HCT116 (cell line): Measurements from ENCODE around the gene ATRN. TPM values are rescaled to one million over a fixed set of nuclear protein-coding genes. Genes with fewer than 3 reads are reported as not detected.
A peak's percentile ranks its signal among the peaks of the same experiment; 100 is the strongest.

Experiments used
- ATAC-seq: fragments of 200-7000 bp; cut with Tn5 transposase; 2 replicates; pipeline ENCODE4 v1.9.1; 2020; ENCODE audit warnings: mild to moderate bottlenecking, moderate library complexity
- BruUV-seq: library from RNA; stranded (reverse); fragments of 400-500 nt; replicated peaks from 2 replicates; lab custom pipeline; 2021; lab: Mats Ljungman, UMichigan
- CTCF ChIA-PET: fragments of 300-600 bp; sonication (Branson Sonifier 250); formaldehyde crosslinking; loops from one replicate; lab custom pipeline; 2021; ENCODE audit warnings: antibody characterized with exemption; lab: Charles Lee
- POLR2A ChIA-PET: fragments of 300-600, 350-600 bp; sonication (Branson Sonifier 250); formaldehyde crosslinking; loops from one replicate; lab custom pipeline; 2021; ENCODE audit warnings: antibody characterized with exemption; lab: Charles Lee
- RAD21 ChIA-PET, 2 experiments: fragments of 300-600 bp; sonication (Branson Sonifier 250); formaldehyde crosslinking; loops; one replicate each; lab custom pipeline; 2023; ENCODE audit warnings: low total read pairs in 2 of 2; ENCODE audit not compliant: uncharacterized antibody in 2 of 2, unreplicated experiment in 2 of 2, low non-redundant PET in 1 of 2; lab: Charles Lee
- DNase-seq: peaks from one replicate; pipeline ENCODE4 v3.0.0-alpha.2; 2010; ENCODE audit warnings: low read depth, low spot score
- H2AFZ ChIP-seq: fragments of 200-600 bp; shearing (Covaris generic), sonication (generic); 2 replicates; pipeline ENCODE4 v1.6.1; 2017; ENCODE audit warnings: low read depth, mixed run types, mixed read lengths, antibody characterized with exemption, low read length; ENCODE audit not compliant: poor library complexity, severe bottlenecking
- H3K27ac ChIP-seq: 2 replicates; pipeline ENCODE4 v1.5.1; 2012; ENCODE audit warnings: low read depth, low read length
- H3K27me3 ChIP-seq: fragments of 200-600 bp; sonication (generic); 2 replicates; pipeline ENCODE4 v1.6.1; 2016; ENCODE audit warnings: mixed run types, low read length, mixed read lengths; ENCODE audit not compliant: insufficient read depth
- H3K36me3 ChIP-seq, 2 experiments: fragments of 200-500 bp in 1 of 2; fragments of 200-600 bp in 1 of 2; sonication (Bioruptor generic) in 1 of 2; sonication (generic) in 1 of 2; 2 replicates each; pipeline versions ENCODE4 v1.5.1 to v1.6.1; 2014 to 2016; ENCODE audit warnings: low read length in 2 of 2, inconsistent platforms in 1 of 2, mixed read lengths in 1 of 2, mixed run types in 1 of 2; ENCODE audit not compliant: insufficient read depth in 2 of 2, control insufficient read depth in 1 of 2
- H3K4me1 ChIP-seq, 2 experiments: fragments of 200-600 bp in 1 of 2; sonication (generic) in 1 of 2; 2 replicates each; pipeline versions ENCODE4 v1.5.1 to v1.6.1; 2012 to 2017; ENCODE audit warnings: low read length in 2 of 2, inconsistent platforms in 1 of 2, mild to moderate bottlenecking in 1 of 2, mixed read lengths in 1 of 2, mixed run types in 1 of 2, moderate library complexity in 1 of 2; ENCODE audit not compliant: insufficient read depth in 2 of 2, control insufficient read depth in 1 of 2
- H3K4me2 ChIP-seq: fragments of 200-600 bp; sonication (generic); 2 replicates; pipeline ENCODE4 v1.6.1; 2017; ENCODE audit warnings: mixed run types, low read length, mixed read lengths
- H3K4me3 ChIP-seq, 2 experiments: fragments of 200-600 bp in 1 of 2; sonication (generic) in 1 of 2; replicated peaks in 1 of 2; 2 replicates each; pipeline ENCODE4 v1.5.1; 2011 to 2016; ENCODE audit warnings: low read length in 2 of 2, control low read depth in 1 of 2, low read depth in 1 of 2, mild to moderate bottlenecking in 1 of 2, mixed read lengths in 1 of 2, mixed run types in 1 of 2
- H3K79me2 ChIP-seq: fragments of 200-600 bp; sonication (generic); 2 replicates; pipeline ENCODE4 v1.6.1; 2017; ENCODE audit warnings: mild to moderate bottlenecking, mixed run types, low read length, moderate library complexity, mixed read lengths; ENCODE audit not compliant: insufficient read depth
- H3K9ac ChIP-seq: fragments of 200-600 bp; sonication (generic); 2 replicates; pipeline ENCODE4 v1.6.1; 2016; ENCODE audit warnings: low read length, mixed read lengths
- H3K9me2 ChIP-seq: fragments of 200-600 bp; sonication (generic), shearing (Covaris generic); 2 replicates; pipeline ENCODE4 v1.6.1; 2017; ENCODE audit warnings: mixed run types, mild to moderate bottlenecking, moderate library complexity; ENCODE audit not compliant: insufficient read depth
- H3K9me3 ChIP-seq, 2 experiments: fragments of 200-500 bp in 1 of 2; fragments of 200-600 bp in 1 of 2; sonication (Bioruptor generic) in 1 of 2; sonication (generic) in 1 of 2; 2 replicates each; pipeline ENCODE4 v1.6.1; 2014 to 2017; ENCODE audit warnings: low read length in 2 of 2, mixed read lengths in 2 of 2, inconsistent platforms in 1 of 2, low read depth in 1 of 2, mild to moderate bottlenecking in 1 of 2, mixed run types in 1 of 2, moderate library complexity in 1 of 2; ENCODE audit not compliant: control insufficient read depth in 1 of 2, insufficient read depth in 1 of 2
- H4K20me1 ChIP-seq: fragments of 200-600 bp; sonication (generic), shearing (Covaris generic); 2 replicates; pipeline ENCODE4 v1.6.1; 2017; ENCODE audit warnings: mixed run types, mild to moderate bottlenecking, moderate library complexity; ENCODE audit not compliant: insufficient read depth
- CTCF ChIP-seq, 3 experiments: fragments of 200-600 bp in 1 of 3; sonication (generic) in 1 of 3; IDR thresholded peaks in 2 of 3; conservative IDR thresholded peaks in 1 of 3; 2 replicates each; pipeline ENCODE4 v1.5.1; 2012 to 2017; ENCODE audit warnings: low read depth in 2 of 3, low read length in 2 of 3, antibody characterized with exemption in 1 of 3, borderline replicate concordance in 1 of 3, control low read depth in 1 of 3, mild to moderate bottlenecking in 1 of 3, mixed read lengths in 1 of 3, mixed run types in 1 of 3, moderate library complexity in 1 of 3; ENCODE audit not compliant: insufficient read depth in 1 of 3
- EZH2 ChIP-seq: fragments of 200-600 bp; sonication (generic); IDR thresholded peaks from 2 replicates; pipeline ENCODE4 v1.6.1; 2017; ENCODE audit warnings: antibody characterized with exemption, mixed run types
- POLR2AphosphoS5 ChIP-seq: IDR thresholded peaks from 2 replicates; pipeline ENCODE4 v1.6.1; 2011; ENCODE audit warnings: mild to moderate bottlenecking, low read depth, low read length, moderate library complexity
- SRF ChIP-seq: IDR thresholded peaks from 2 replicates; pipeline ENCODE4 v1.6.1; 2012; ENCODE audit warnings: low read depth
- TCF7L2 ChIP-seq: IDR thresholded peaks from 2 replicates; pipeline ENCODE4 v1.7.0; 2011; ENCODE audit warnings: borderline replicate concordance, inconsistent platforms; ENCODE audit not compliant: insufficient read depth, insufficient read length; ENCODE audit errors: extremely low read depth
- intact Hi-C: fragments of 100-400 bp; cut with micrococcal nuclease; formaldehyde crosslinking; loops from 2 replicates; pipeline ENCODE4 v1.10.0; 2022
- total RNA-seq: library from RNA; stranded (reverse); gene quantifications from one replicate; pipeline ENCODE4 v1.2.1, GENCODE V29; 2021; ENCODE audit not compliant: unreplicated experiment

The ATRN gene
- total RNA-seq, 1 experiment from 2014 or later = 24.4 TPM

- Histone ChIP-seq H3K9ac (no peak overlapping the region), H3K27ac (no peak overlapping the region), H3K27me3 (no peaks in the 10 kb centered on the region), H3K4me3 (no peak overlapping the region), H4K20me1 (no peaks in the 10 kb centered on the region), H3K4me1 (peaks cover 0 to 4% of the 10 kb centered on the region in 2 experiments; a peak in 1 of 4 replicates), H3K79me2 (no peaks in the 10 kb centered on the region), H2AFZ (no peak overlapping the region), H3K9me2 (no peaks in the 10 kb centered on the region), H3K36me3 (no peaks in the 10 kb centered on the region), H3K4me2 (no peak overlapping the region), H3K9me3 (no peaks in the 10 kb centered on the region)
- CTCF ChIA-PET = interaction anchor here (1.1 kb wide), 1 partner anchor 50 kb away, joined by 5 read pairs; no protein-coding TSS in a partner anchor
- intact Hi-C loops = no loop called here
- DNase-seq (no peak), ATAC-seq (peak; percentile 40; the same call in 1 of the 2 replicates)
- RAD21 ChIA-PET = no interaction called here
- TF ChIP-seq POLR2AphosphoS5 (no peak), TCF7L2 (no peak), SRF (no peak), CTCF (IDR thresholded peaks at IDR 0.05 in 2 of 3, conservative IDR thresholded peaks at IDR 0.05 in 1 of 3; ENCODE audit: borderline replicate concordance in 1 of 3, insufficient read depth in 1 of 3, low read depth in 2 of 3, low read length in 2 of 3) (no peak), EZH2 (no peak)
- no TSS peak for BruUV-seq
- POLR2A ChIA-PET = no interaction called here
Measured at GRCh38 chr20:3612795-3613572, 142.2 kb downstream of the ATRN start.
